SK-N-SH (cell line): ENCODE data around the gene WSCD1. TPM values are rescaled to one million over a fixed set of nuclear protein-coding genes. Genes with fewer than 3 reads are reported as not detected.

Source experiments
- CTCF ChIA-PET: fragments of 300-600, 350-600 bp; formaldehyde crosslinking; extraction: SDS; loops from one replicate; lab custom pipeline; 2021; lab: Yijun Ruan, JAX
- POLR2A ChIA-PET: fragments of 350-600 bp; sonication (Branson Sonifier 250); formaldehyde crosslinking; extraction: SDS; loops from one replicate; lab custom pipeline; 2020; ENCODE audit warnings: antibody characterized with exemption, inconsistent platforms; lab: Yijun Ruan, JAX
- DNase-seq: peaks from one replicate; pipeline ENCODE4 v3.0.0; 2012
- H2AFZ ChIP-seq: fragments of 200-600 bp; sonication (generic); 2 replicates; pipeline ENCODE4 v1.8.1; 2016; ENCODE audit warnings: antibody characterized with exemption, mild to moderate bottlenecking, low read depth
- H3F3A ChIP-seq: fragments of 200-600 bp; sonication (generic); replicated peaks from 2 replicates; pipeline ENCODE3; 2016; ENCODE audit warnings: antibody characterized with exemption, mild to moderate bottlenecking; ENCODE audit not compliant: insufficient read depth
- H3K27ac ChIP-seq, 2 experiments: fragments of 200-500 bp in 1 of 2; fragments of 200-600 bp in 1 of 2; sonication (Bioruptor generic) in 1 of 2; sonication (generic), shearing (Covaris generic) in 1 of 2; 2 replicates each; pipeline versions ENCODE4 v1.5.1 to v1.6.1; 2014 to 2016; ENCODE audit warnings: low read depth in 2 of 2, inconsistent platforms in 1 of 2, low read length in 1 of 2, mild to moderate bottlenecking in 1 of 2, mixed read lengths in 1 of 2
- H3K27me3 ChIP-seq: fragments of 200-600 bp; sonication (generic), shearing (Covaris generic); 2 replicates; pipeline ENCODE4 v1.6.1; 2016; ENCODE audit warnings: mixed run types; ENCODE audit not compliant: insufficient read depth
- H3K36me3 ChIP-seq, 2 experiments: fragments of 200-500 bp in 1 of 2; fragments of 200-600 bp in 1 of 2; sonication (Bioruptor generic) in 1 of 2; sonication (generic) in 1 of 2; replicated peaks in 1 of 2; 2 replicates each; pipeline versions ENCODE3 to v1.5.1; 2014 to 2016; ENCODE audit warnings: low read length in 1 of 2, mild to moderate bottlenecking in 1 of 2; ENCODE audit not compliant: insufficient read depth in 2 of 2, control insufficient read depth in 1 of 2
- H3K4me1 ChIP-seq, 2 experiments: fragments of 200-500 bp in 1 of 2; fragments of 200-600 bp in 1 of 2; sonication (Bioruptor generic) in 1 of 2; sonication (generic), shearing (Covaris generic) in 1 of 2; 2 replicates each; pipeline versions ENCODE4 v1.5.1 to v1.6.1; 2014 to 2016; ENCODE audit warnings: low read depth in 1 of 2, low read length in 1 of 2, mixed run types in 1 of 2; ENCODE audit not compliant: insufficient read depth in 2 of 2, control insufficient read depth in 1 of 2
- H3K4me2 ChIP-seq: fragments of 200-600 bp; sonication (generic), shearing (Covaris generic); 2 replicates; pipeline ENCODE4 v1.6.1; 2017; ENCODE audit warnings: mixed run types
- H3K4me3 ChIP-seq, 2 experiments: fragments of 200-500 bp in 1 of 2; fragments of 200-600 bp in 1 of 2; sonication (Bioruptor generic) in 1 of 2; sonication (generic), shearing (Covaris generic) in 1 of 2; 2 replicates each; pipeline versions ENCODE4 v1.5.1 to v1.8.1; 2014 to 2016; ENCODE audit warnings: low read depth in 2 of 2, inconsistent platforms in 1 of 2, low read length in 1 of 2, mild to moderate bottlenecking in 1 of 2, mixed read lengths in 1 of 2, moderate library complexity in 1 of 2
- H3K79me2 ChIP-seq: fragments of 200-600 bp; sonication (generic); 2 replicates; pipeline ENCODE4 v1.8.1; 2017; ENCODE audit warnings: mild to moderate bottlenecking; ENCODE audit not compliant: insufficient read depth
- H3K9ac ChIP-seq: fragments of 200-600 bp; sonication (generic); 2 replicates; pipeline ENCODE4 v1.6.1; 2017; ENCODE audit warnings: mixed run types
- H3K9me2 ChIP-seq: fragments of 200-600 bp; sonication (generic); 2 replicates; pipeline ENCODE4 v1.6.1; 2017; ENCODE audit warnings: mixed run types
- H3K9me3 ChIP-seq: fragments of 200-600 bp; sonication (generic); 2 replicates; pipeline ENCODE4 v1.6.1; 2017; ENCODE audit warnings: mixed run types, mild to moderate bottlenecking, moderate library complexity
- H4K20me1 ChIP-seq: fragments of 200-600 bp; sonication (generic); 2 replicates; pipeline ENCODE4 v1.6.1; 2017; ENCODE audit warnings: mild to moderate bottlenecking, mixed run types; ENCODE audit not compliant: insufficient read depth
- CHD2 ChIP-seq: fragments of 150-350 bp; IDR thresholded peaks from 2 replicates; pipeline ENCODE4 v1.6.1; 2018; ENCODE audit warnings: low read length; ENCODE audit not compliant: partially characterized antibody
- ELF1 ChIP-seq: IDR thresholded peaks from 2 replicates; pipeline ENCODE4 v1.4.0; 2012
- EP300 ChIP-seq, 2 experiments: IDR thresholded peaks; 2 replicates each; pipeline versions ENCODE4 v1.4.0 to v1.6.1; 2012; ENCODE audit warnings: borderline replicate concordance in 1 of 2, low read depth in 1 of 2, low read length in 1 of 2
- EZH2phosphoT487 ChIP-seq: fragments of 200-600 bp; sonication (generic); IDR thresholded peaks from 2 replicates; pipeline ENCODE4 v1.6.1; 2017; ENCODE audit warnings: low read depth, mixed run types, mild to moderate bottlenecking, antibody characterized with exemption, moderate library complexity, borderline replicate concordance
- GABPA ChIP-seq: IDR thresholded peaks from 2 replicates; pipeline ENCODE4 v1.4.0; 2012; ENCODE audit warnings: low read depth, mild to moderate bottlenecking
- GATA2 ChIP-seq: sonication (generic); formaldehyde crosslinking; IDR thresholded peaks from 2 replicates; pipeline ENCODE4 v1.5.0; 2020; ENCODE audit warnings: mild to moderate bottlenecking, missing genetic modification reagents
- JUND ChIP-seq: IDR thresholded peaks from 2 replicates; pipeline ENCODE4 v1.4.0; 2012
- MEF2A ChIP-seq: IDR thresholded peaks from 2 replicates; pipeline ENCODE4 v1.4.0; 2012; ENCODE audit warnings: low read depth, borderline replicate concordance
- RCOR1 ChIP-seq: fragments of 150-350 bp; IDR thresholded peaks from 2 replicates; pipeline ENCODE4 v1.6.1; 2017; ENCODE audit warnings: antibody characterized with exemption, low read length
- RXRA ChIP-seq: IDR thresholded peaks from 2 replicates; pipeline ENCODE4 v1.4.0; 2012; ENCODE audit warnings: low read depth, mild to moderate bottlenecking, borderline replicate concordance
- SIN3A ChIP-seq: IDR thresholded peaks from 2 replicates; pipeline ENCODE4 v1.6.1; 2012; ENCODE audit warnings: low read depth, mild to moderate bottlenecking, low read length, moderate library complexity, borderline replicate concordance
- SMC3 ChIP-seq: IDR thresholded peaks from 2 replicates; pipeline ENCODE4 v1.6.1; 2012; ENCODE audit warnings: low read depth, low read length, improper control_type of control experiment
- YY1 ChIP-seq: IDR thresholded peaks from 2 replicates; pipeline ENCODE4 v1.4.0; 2012; ENCODE audit warnings: low read depth, mild to moderate bottlenecking
- WGBS: methylation state at CpG from one replicate; pipeline ENCODE4 v1.1.6; 2017; ENCODE audit warnings: low lambda C conversion rate; 5-methylcytosine and 5-hydroxymethylcytosine counted together
- polyA plus RNA-seq, 3 experiments: library from polyadenylated mRNA; depleted of rRNA; stranded (reverse); fragments of >200 nt; gene quantifications; 2 replicates each; pipeline ENCODE4 v1.2.3, GENCODE V29; 2012
- TF ChIP-seq, protein P1 (sequence below): IDR thresholded peaks from 2 replicates; pipeline ENCODE4 v1.4.0; 2012; ENCODE audit warnings: low read depth, borderline replicate concordance
- TF ChIP-seq, protein P2 (sequence below): IDR thresholded peaks from 2 replicates; pipeline ENCODE4 v1.4.0; 2012; ENCODE audit warnings: low read depth
- TF ChIP-seq, protein P3 (sequence below): fragments of 200-600 bp; sonication (generic); IDR thresholded peaks from 2 replicates; pipeline ENCODE4 v1.6.1; 2017; ENCODE audit warnings: antibody characterized with exemption, mild to moderate bottlenecking, moderate library complexity
- TF ChIP-seq, protein P4 (sequence below): IDR thresholded peaks from 2 replicates; pipeline ENCODE4 v1.4.0; 2012; ENCODE audit warnings: low read depth, borderline replicate concordance
- TF ChIP-seq, protein P5 (sequence below): IDR thresholded peaks from 2 replicates; pipeline ENCODE4 v1.6.1; 2012; ENCODE audit warnings: mild to moderate bottlenecking, low read depth, low read length, moderate library complexity
- TF ChIP-seq, protein P6 (sequence below): fragments of 150-350 bp; IDR thresholded peaks from 2 replicates; pipeline ENCODE4 v1.6.1; 2016; ENCODE audit warnings: mild to moderate bottlenecking, low read depth, low read length

WSCD1 gene
- polyA plus RNA-seq, 1 of the 3 experiments (the other 2 are of a cell fraction), result 0.03 TPM

DNA sequence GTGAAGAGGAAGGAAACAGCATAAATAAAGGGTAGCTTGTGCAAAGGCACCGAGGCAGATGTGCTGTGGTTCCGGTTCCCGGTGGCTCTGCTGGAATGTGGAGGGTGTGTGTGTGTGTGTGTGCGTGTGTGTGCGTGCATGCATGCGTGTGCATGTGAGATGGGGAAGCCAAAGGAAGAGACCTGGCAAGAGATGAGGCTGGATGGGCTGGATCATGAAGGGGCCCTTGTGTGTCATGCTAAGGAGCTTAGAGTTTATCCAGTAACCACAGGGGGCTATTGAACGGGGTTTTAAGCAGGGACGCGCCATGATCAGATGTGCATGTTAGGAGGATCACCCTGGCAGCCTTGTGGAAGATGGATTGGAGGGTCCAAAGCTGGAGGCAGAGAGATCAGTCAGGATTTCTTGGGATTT lies 8.3 kb downstream of the WSCD1 start:
- WGBS, result 57% methylated on average over 9 of the region's 9 CpGs
- Histone ChIP-seq H3K9ac (no peak overlapping the region), H3K27me3 (peaks cover 45% of the 10 kb centered on the region; the same call in 1 of the 2 replicates), H2AFZ (no peak overlapping the region), H3K4me1 (no peaks in the 10 kb centered on the region), H3K27ac (no peak overlapping the region), H3K79me2 (no peaks in the 10 kb centered on the region), H3K9me3 (no peaks in the 10 kb centered on the region), H4K20me1 (no peaks in the 10 kb centered on the region), H3F3A (no peaks in the 10 kb centered on the region), H3K9me2 (no peaks in the 10 kb centered on the region), H3K4me2 (no peak overlapping the region), H3K36me3 (no peaks in the 10 kb centered on the region), H3K4me3 (no peak overlapping the region)
- DNase-seq, result no peak
- POLR2A ChIA-PET, result no interaction called here
- CTCF ChIA-PET, result interaction anchor here (2.5 kb wide), 1 partner anchor 10 kb away, joined by 11 read pairs; no protein-coding TSS in a partner anchor
- TF ChIP-seq ELF1 (no peak), CHD2 (no peak), MEF2A (no peak), EP300 (IDR thresholded peaks at IDR 0.05; ENCODE audit: borderline replicate concordance in 1 of 2, low read depth in 1 of 2, low read length in 1 of 2) (no peak), YY1 (no peak), SIN3A (no peak), GABPA (no peak), RCOR1 (no peak), RXRA (no peak), JUND (no peak), GATA2 (CRISPR knock-in tag) (no peak), EZH2phosphoT487 (no peak), SMC3 (no peak)
- TF ChIP-seq, protein P1, sequence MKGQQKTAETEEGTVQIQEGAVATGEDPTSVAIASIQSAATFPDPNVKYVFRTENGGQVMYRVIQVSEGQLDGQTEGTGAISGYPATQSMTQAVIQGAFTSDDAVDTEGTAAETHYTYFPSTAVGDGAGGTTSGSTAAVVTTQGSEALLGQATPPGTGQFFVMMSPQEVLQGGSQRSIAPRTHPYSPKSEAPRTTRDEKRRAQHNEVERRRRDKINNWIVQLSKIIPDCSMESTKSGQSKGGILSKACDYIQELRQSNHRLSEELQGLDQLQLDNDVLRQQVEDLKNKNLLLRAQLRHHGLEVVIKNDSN, result no peak
- TF ChIP-seq, protein P2, sequence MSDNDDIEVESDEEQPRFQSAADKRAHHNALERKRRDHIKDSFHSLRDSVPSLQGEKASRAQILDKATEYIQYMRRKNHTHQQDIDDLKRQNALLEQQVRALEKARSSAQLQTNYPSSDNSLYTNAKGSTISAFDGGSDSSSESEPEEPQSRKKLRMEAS, result no peak
- TF ChIP-seq, protein P3, sequence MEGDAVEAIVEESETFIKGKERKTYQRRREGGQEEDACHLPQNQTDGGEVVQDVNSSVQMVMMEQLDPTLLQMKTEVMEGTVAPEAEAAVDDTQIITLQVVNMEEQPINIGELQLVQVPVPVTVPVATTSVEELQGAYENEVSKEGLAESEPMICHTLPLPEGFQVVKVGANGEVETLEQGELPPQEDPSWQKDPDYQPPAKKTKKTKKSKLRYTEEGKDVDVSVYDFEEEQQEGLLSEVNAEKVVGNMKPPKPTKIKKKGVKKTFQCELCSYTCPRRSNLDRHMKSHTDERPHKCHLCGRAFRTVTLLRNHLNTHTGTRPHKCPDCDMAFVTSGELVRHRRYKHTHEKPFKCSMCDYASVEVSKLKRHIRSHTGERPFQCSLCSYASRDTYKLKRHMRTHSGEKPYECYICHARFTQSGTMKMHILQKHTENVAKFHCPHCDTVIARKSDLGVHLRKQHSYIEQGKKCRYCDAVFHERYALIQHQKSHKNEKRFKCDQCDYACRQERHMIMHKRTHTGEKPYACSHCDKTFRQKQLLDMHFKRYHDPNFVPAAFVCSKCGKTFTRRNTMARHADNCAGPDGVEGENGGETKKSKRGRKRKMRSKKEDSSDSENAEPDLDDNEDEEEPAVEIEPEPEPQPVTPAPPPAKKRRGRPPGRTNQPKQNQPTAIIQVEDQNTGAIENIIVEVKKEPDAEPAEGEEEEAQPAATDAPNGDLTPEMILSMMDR, result no peak
- TF ChIP-seq, protein P4, sequence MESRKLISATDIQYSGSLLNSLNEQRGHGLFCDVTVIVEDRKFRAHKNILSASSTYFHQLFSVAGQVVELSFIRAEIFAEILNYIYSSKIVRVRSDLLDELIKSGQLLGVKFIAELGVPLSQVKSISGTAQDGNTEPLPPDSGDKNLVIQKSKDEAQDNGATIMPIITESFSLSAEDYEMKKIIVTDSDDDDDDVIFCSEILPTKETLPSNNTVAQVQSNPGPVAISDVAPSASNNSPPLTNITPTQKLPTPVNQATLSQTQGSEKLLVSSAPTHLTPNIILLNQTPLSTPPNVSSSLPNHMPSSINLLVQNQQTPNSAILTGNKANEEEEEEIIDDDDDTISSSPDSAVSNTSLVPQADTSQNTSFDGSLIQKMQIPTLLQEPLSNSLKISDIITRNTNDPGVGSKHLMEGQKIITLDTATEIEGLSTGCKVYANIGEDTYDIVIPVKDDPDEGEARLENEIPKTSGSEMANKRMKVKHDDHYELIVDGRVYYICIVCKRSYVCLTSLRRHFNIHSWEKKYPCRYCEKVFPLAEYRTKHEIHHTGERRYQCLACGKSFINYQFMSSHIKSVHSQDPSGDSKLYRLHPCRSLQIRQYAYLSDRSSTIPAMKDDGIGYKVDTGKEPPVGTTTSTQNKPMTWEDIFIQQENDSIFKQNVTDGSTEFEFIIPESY, result no peak
- TF ChIP-seq, protein P5, sequence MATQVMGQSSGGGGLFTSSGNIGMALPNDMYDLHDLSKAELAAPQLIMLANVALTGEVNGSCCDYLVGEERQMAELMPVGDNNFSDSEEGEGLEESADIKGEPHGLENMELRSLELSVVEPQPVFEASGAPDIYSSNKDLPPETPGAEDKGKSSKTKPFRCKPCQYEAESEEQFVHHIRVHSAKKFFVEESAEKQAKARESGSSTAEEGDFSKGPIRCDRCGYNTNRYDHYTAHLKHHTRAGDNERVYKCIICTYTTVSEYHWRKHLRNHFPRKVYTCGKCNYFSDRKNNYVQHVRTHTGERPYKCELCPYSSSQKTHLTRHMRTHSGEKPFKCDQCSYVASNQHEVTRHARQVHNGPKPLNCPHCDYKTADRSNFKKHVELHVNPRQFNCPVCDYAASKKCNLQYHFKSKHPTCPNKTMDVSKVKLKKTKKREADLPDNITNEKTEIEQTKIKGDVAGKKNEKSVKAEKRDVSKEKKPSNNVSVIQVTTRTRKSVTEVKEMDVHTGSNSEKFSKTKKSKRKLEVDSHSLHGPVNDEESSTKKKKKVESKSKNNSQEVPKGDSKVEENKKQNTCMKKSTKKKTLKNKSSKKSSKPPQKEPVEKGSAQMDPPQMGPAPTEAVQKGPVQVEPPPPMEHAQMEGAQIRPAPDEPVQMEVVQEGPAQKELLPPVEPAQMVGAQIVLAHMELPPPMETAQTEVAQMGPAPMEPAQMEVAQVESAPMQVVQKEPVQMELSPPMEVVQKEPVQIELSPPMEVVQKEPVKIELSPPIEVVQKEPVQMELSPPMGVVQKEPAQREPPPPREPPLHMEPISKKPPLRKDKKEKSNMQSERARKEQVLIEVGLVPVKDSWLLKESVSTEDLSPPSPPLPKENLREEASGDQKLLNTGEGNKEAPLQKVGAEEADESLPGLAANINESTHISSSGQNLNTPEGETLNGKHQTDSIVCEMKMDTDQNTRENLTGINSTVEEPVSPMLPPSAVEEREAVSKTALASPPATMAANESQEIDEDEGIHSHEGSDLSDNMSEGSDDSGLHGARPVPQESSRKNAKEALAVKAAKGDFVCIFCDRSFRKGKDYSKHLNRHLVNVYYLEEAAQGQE, result no peak
- TF ChIP-seq, protein P6, sequence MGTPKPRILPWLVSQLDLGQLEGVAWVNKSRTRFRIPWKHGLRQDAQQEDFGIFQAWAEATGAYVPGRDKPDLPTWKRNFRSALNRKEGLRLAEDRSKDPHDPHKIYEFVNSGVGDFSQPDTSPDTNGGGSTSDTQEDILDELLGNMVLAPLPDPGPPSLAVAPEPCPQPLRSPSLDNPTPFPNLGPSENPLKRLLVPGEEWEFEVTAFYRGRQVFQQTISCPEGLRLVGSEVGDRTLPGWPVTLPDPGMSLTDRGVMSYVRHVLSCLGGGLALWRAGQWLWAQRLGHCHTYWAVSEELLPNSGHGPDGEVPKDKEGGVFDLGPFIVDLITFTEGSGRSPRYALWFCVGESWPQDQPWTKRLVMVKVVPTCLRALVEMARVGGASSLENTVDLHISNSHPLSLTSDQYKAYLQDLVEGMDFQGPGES, result no peak
